Stimulated activated CD8-positive, alpha-beta memory T cell treated with anti-CD3 and anti-CD28 coated beads, Interleukin-12 subunit alpha, Interleukin-12 subunit beta, amount 100 ng/mL, for 1 hour (primary cell): ENCODE data around the gene RLF.

Experiments used
- DNase-seq: peaks from one replicate; pipeline ENCODE4 v3.0.0-alpha.2; 2020; ENCODE audit warnings: low read depth

RLF gene

GRCh38 chr1:40161125-40161887, at the start of gene RLF:
Gene RLF, plus strand, starts transcription at chr1:40161387. Its CDS starts 13 bp downstream, at chr1:40161400.
- peak; percentile 90 for DNase-seq

DNA sequence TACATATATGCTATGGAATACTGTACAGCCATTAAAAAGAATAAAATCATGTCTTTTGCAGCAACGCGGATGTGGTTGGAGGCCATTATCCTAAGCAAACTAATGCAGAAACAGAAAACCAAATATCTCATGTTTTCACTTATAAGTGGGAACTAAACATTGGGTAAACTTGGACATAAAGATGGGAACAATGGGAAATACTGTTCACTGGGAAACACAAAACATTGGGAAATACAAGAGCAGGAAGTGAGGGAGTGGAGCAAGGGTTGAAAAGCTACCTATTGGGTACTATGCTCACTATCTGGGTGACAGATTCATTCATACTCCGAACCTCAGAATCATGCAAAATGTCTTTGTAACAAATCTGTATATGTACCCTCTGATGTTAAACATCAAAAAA, 46.8 kb upstream of the RLF start:
- DNase-seq, result no peak

- DNase-seq, result no peak
These were observed 41.1 kb upstream of the RLF start for GRCh38 chr1:40120128-40120527.

GRCh38 chr1:40122855-40123254, 38.3 kb upstream of the RLF start:
- DNase-seq, result no peak

DNA sequence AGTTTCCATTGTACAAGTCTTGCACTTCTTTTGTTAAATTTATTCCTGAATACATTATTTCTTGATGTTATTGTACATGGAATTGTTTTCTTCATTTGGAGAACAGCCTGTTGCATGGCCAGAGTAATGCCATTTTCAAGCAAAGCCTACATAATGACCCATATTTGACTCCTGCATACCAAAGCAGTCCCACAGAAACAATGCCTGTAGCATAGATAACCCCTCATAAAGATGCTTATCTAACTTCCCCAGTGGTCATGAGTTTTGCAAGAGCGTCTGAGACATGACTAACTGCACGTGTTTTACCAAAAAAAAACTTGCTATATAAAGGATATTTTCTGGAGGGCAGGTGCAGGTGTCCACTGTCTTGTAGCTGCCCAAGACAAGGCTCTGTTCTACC, 30.3 kb upstream of the RLF start:
- no peak for DNase-seq

- DNase-seq, result no peak
These were observed 28.5 kb upstream of the RLF start for GRCh38 chr1:40132383-40133311.

DNA sequence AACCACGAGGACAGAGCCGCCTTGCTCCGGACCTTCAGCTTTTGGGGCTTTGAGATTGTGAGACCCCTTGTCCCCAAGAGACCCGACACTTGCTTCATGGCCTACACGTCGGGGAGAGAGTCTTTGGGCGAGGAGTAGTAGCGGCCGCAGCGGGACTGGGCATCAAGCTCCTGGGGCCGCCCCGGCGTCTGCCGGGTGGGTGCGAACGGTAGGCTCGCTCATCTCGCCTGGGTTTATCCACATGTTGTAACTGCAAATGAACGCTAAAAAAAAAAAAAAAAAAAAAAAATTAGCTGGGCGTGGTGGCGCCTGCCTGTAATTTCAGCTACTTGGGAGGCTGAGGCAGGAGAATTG, 27.9 kb upstream of the RLF start:
- no peak for DNase-seq

DNA sequence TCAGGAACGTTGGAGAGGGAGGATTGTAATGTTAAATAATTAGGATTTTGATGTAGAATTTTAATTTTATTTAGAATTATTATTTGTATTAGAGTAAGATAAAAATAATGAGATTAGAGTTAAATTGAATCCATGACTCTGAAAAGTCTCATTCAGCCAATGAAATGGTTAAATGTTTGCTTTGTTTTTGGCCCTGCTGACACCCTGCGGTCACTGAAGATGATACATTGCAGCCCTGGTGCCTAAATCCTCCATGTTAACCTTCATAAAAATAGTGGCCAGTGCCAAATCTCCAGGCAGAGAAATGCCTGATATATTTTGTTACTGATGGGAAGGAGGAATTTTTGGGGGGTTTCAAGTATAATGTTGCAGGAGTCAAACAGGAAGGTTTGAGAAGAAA, 27.3 kb upstream of the RLF start:
- DNase-seq, result no peak

DNA sequence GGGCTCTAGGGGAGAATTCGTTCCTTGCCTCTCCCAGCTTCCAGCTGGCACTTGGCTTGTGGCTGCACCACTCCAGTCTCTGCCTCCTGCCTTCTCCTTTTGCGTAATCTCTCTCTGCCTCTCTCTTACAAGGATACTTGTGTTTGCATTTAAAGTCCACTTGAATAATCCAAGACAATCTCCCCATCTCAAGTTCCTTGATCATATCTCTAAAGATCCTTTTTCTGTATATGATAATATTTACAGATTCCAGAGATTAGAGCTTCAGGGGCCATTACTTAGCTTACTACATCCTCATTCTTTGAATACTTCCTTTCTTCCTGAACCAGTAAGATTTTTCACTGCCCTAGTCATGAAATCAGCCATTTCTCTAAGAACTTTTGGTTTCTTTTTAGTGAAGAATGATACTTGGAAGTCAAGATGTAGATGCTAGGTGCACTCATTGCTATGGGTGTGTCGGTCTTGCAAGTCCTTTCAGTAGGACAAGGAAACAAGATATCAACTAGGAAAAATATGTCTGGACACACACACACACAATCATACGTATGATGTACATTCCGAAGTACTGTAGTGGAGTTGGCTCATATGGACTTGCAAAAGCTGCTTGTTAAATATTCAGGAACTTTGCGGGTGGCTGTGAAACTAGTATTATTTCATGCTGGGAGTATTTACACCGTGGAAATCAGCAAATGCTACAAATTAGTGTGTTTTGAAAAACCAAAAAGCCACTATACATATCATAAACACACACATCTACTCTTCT, 20.8 kb upstream of the RLF start:
- no peak for DNase-seq

- no peak for DNase-seq
These were observed 19.2 kb upstream of the RLF start for GRCh38 chr1:40141878-40142535.

DNA sequence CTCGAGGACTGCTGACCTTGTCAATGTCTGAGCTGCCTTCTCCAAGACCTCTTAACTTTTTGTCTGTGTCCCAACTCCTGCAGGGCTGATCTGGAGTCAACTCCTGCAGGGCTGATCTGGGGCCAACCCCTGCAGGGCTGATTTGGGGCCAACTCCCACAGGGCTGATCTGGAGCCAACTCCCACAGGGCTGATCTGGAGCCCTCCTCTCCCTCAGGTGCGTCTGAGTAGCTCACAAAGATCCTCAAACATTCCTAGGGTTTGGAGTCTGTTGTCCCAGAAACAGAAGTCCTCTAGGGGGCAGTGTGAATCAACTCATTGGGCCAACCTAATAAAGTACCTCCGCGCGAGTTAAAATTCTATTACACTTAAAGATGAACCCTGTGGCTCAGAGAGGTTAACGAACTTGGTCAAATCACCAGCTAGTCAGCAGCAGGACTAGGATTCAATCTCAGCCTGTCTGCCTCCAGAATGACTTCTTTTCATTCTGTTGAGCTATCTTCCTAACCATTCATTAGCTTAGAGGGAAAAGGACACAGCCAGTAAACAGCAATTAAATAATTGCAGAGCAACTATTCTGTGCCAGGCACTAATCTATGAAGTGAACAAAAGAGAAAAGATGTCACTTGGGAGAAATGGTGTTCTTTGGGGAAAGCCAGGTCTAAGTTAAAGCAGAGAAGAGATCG, 17.2 kb upstream of the RLF start:
- DNase-seq, result peak; percentile 36

DNA sequence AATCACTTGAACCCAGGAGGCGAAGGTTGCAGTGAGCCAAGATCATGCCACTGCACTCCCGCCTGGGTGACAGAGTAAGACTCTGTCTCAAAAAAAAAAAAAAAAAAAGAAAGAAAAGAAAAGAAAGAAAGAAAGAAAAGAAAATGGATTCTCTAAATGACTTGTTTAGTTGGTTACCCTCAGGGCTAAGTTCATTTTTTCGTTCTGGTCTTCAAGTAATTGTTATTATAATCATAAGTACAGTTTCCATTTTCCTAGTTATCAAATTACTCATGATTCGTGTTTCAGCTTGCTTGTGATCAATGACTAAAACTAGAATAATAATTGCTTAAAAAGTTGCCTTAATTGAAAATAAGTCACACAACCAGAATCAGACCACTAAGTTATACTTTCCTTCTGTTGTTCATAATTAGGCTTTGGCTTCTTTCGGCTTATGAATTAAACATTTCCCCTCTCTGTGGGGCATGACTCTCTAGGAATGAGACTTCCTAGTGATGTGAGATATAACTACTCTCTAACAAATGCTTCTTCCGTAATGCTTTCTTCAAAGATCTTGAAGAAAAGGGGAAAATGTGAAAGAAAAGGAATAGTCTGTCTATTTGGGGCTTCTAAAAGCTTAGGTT, 9.6 kb upstream of the RLF start:
- DNase-seq, result no peak

DNA sequence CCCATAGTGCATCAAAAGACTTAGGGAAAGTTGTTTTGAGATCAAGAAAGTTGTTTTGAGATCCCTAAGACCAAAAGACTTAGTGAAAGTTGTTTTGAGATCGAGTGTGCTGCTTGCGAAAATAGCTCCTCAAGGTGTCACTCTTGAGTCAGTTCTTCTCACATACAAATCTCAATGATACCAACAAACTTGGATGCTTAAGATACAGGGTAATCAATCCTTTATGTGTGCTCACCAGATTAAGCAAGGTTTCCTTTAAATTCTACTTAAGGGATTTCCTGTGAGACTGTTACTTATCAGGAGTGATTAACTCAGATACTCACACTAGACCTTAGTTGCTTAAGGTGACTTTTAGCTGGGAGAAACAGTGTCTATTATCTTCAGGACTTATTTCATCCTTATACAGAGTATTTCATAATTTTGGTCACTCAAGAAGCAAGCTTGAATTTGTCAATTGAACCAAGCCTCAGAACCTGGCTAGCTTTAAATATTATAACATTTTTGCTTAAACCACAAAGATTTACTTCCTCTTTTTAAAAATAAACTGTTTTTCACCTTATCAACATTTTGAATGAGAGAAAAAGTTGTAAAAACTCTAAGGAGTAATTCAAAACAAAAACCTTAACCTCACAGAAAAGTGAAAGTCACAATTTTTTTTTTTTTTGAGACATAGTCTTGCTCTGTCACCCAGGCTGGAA, 8.0 kb upstream of the RLF start:
- no peak for DNase-seq

DNA sequence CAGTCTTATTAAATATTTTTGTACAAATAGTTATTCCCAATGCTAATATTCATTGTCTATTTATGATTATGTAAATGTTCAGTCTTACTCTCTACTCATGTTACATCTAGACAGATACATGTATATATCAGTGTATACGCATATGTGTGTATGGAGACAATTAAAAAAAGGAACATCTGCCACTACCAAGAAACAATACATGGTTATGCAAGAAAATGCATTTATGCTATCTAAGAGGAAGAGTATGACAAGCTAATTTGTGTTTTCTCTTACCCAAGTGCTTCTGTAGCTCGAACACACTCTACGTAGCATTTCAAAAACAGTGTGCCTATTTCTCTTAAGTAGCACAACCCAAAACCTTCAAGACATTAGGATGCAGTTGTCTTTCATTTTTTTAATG, 6.1 kb upstream of the RLF start:
- DNase-seq, result no peak

GRCh38 chr1:40155910-40156309, 5.3 kb upstream of the RLF start:
- no peak for DNase-seq

GRCh38 chr1:40160806-40161124, 422 bp upstream of the RLF start:
- DNase-seq, result no peak

DNA sequence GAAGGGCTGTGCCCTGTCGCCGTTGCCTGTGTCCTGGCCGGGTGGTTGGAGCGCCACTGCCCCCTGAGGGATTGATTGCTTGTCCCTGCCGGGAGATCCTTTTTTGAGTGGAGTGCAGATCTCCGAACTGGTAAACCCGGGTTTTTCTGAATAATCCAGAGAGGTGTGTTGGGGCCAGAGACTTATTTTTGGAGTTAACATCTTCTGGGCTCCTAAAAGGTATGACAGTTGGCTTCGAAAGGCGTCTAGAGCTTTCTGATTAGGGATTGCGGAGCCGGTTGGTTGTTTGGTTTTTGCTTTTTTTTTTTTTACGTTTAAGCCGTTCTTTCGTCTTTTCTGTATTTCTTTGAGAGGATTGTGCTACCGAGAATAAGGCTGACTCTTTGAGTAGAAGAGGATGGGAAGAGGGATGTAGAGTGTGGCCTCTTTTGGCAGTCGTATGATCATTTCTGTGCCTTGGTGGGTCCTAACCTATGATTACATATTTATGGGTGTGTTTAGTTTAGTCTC, 756 bp downstream of the RLF start:
- no peak for DNase-seq

DNA sequence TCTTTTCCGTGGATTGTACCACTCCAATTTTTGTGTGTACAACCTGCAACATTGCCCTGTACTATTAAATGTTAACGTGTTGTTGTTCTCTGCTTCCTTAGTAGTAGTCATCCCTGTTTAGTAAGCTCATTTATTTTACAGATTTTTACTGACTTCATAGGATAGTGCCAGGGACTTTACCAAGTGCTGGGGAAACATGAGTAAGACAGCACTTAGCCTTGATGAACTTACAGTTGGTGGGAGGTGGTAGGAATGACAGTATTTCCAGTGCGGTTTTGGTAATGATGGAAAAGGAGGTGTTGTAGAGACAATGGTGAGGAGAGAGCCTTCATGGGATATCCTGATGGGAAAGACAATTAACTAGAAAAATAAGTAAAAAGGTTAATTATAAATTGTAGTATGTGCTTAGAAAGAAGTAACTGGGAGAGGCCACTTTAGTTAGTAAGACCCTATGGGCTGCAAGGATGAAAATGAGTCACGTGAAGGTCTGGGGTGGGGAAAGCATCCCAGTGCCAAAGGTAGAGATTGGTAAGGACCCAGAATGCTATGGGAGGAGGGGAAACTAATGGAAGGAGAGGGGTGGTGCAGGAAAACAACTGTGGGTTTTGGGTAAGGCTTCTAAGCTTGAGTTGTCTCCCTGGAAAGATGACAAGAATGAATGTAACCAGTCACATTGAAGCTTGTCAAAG, 1.7 kb downstream of the RLF start:
- DNase-seq, result no peak

DNA sequence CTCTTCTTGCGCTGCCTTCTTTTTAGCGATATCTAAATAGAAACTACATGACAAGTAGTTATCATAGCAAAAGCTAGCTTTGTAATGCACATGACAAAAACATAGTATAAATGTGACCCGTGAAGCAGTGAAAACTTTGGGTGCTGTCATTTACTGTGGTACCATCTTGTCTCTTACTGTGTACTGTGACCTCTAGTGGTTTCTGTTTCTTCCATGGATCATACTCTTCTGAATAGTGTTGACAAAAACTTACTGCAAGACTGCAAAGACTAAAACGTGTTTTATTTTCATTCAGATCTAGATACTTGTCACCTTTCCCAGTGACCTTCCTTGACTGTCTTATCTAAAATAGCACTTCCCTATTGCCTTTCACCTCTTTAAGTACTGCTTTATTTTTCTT, 6.1 kb downstream of the RLF start:
- DNase-seq, result no peak

DNA sequence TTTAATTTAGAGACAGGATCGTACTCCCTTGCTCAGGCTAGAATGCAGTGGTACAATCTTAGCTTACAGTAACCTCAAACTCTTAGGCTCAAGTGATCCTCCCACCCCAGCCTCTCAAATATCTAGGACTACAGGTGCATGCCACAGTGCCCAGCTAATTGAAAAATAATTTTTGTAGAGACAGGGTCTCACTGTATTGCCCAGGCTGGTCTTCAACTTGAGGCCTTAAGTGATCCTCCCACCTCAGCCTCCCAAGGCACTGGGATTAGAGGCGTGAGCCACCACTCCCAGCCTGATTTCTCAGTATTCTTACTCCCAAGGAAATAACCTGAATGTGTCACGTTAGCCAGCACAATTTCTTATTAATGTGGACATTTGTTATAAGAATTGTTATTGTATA, 9.8 kb downstream of the RLF start:
- DNase-seq, result no peak
